Measurements from ENCODE around the gene CCDC148.

Gene CCDC148

GRCh38 chr2:158131483-158131912 is 325.1 kb downstream of the CCDC148 start:
- H3K4me3 ChIP-seq (ENCODE audit: low read depth, low read length), result no peak overlapping the region

GRCh38 chr2:158130832-158131473 is 325.6 kb downstream of the CCDC148 start:
- H3K4me3 ChIP-seq (ENCODE audit: low read depth, low read length), result no peak overlapping the region

GRCh38 chr2:158129037-158129436 is 327.5 kb downstream of the CCDC148 start:
- no peak overlapping the region for H3K4me3 ChIP-seq (ENCODE audit: low read depth, low read length)

GRCh38 chr2:158128168-158128973 is 328.2 kb downstream of the CCDC148 start:
- H3K4me3 ChIP-seq (ENCODE audit: low read depth, low read length), result no peak overlapping the region

DNA sequence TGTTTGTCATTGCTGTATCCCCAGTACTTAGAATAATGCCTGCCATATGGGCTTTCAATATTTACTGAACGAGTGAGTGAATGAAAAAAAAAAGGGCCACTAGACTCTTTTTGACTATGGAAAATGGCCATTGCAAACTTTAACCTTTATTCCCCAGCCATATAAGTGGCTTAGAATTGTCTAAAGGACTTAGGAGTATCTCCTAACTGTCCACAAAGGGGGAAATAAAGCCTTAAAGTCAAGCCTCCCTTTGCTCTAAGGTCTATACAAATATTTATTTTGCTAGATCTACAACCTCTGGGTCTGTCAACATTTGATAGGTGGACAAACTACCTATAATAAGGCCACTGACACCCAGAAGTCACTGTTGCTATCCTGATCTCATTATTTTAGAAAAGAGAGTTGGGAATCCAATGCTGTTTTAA is 329.2 kb downstream of the CCDC148 start:
- no peak overlapping the region for H3K4me3 ChIP-seq (ENCODE audit: low read depth, low read length)

- H3K4me3 ChIP-seq (ENCODE audit: low read depth, low read length), result no peak overlapping the region
Measured at GRCh38 chr2:158125756-158126498, 330.6 kb downstream of the CCDC148 start.

DNA sequence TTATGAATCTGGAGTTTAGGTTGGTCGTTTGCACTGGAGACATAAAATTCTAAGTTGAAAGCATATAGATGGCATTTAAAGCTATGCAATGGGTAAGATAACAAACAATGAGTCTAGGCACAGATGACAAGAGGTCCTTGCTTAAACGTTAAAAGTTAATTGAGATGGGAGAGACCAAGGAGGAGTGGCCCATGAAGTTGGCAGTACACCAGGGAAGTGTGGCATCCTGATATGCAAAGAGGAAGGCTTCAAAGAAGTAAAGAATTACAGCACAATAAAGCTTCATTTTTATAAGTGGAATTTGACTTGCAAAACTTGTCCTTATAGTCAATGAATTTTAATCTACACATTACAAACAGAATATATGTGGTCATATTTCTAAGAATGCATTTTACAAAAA is 331.7 kb downstream of the CCDC148 start:
- no peak overlapping the region for H3K4me3 ChIP-seq (ENCODE audit: low read depth, low read length)

Measured in iPS-11a (cell line).